ENCODE results near the gene ADIRF. TPM values are rescaled to one million over a fixed set of nuclear protein-coding genes. Genes with fewer than 3 reads are reported as not detected.
A peak's percentile ranks its signal among the peaks of the same experiment; 100 is the strongest.
"Not testable (repeated sequence)": the region's sequence is repeated elsewhere in the genome, so short reads cannot be mapped to it uniquely, and the experiment has no call there.

ADIRF gene
- total RNA-seq (ENCODE audit: insufficient read depth, low replicate concordance) = 21.9 TPM

DNA sequence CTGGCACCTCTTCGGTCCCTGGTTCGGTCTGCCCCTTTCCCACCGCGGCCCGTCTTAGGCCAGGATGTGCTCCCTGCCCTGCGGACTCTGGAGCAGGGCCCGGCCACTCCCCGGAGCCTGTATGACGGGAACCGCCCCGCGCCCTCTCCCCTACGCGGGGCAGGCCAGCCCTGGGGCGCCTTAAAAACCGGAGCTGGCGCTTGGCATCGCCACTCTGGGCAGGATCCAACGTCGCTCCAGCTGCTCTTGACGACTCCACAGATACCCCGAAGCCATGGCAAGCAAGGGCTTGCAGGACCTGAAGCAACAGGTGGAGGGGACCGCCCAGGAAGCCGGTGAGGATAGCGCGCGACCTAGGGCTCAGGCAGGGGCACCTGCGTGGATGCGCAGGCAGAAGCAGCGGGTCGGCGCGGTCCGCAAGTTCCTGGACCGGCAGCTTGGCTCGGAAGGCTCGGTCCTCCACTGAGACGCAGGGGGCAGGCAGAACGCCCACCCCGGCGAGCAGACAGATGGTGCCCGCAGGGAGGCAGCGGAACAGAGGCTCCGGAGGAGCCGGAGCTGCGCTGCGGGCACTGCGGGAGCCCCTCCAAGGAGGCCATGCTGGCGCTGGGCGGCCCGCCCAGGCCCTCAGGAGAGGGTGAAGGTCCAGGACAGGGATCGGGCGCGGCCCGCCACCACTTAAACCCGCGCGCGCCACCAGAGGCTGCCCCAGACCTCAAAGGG is at the start of gene ADIRF:
Gene ADIRF, plus strand, starts transcription at position 212 of the 723 bp plus-strand sequence. Its CDS starts 63 bp downstream, at position 275.
- peak; percentile 55 for DNase-seq (ENCODE audit: low spot score)

- DNase-seq (ENCODE audit: low spot score) = no peak
Measured at GRCh38 chr10:86922553-86922961, 45.7 kb upstream of the ADIRF start.

- peak; percentile 77 for DNase-seq (ENCODE audit: low spot score)
Measured at GRCh38 chr10:86929468-86930380, 38.6 kb upstream of the ADIRF start.

- DNase-seq (ENCODE audit: low spot score) = no peak
Measured at GRCh38 chr10:86931872-86932271, 36.4 kb upstream of the ADIRF start.

DNA sequence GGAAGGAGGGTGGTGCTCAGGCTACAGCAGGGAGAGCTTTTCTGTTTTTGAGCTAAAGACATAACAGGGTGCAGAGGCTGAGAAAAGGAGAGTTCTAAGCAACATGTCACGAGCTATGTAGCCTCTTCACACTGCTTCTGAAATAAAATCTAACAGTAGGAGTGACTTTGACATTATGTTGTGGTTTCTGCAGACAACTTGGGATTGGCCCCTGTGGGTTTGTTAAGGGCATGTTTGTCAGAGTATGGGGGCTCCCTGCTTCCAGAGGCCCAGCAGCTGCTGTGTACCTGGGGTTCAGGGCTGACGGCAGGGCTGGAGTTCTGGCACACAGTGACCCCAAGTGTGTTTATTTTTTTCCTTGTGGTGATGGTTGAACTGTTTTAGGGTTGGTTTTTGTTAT is 35.6 kb upstream of the ADIRF start:
- no peak for DNase-seq (ENCODE audit: low spot score)

DNA sequence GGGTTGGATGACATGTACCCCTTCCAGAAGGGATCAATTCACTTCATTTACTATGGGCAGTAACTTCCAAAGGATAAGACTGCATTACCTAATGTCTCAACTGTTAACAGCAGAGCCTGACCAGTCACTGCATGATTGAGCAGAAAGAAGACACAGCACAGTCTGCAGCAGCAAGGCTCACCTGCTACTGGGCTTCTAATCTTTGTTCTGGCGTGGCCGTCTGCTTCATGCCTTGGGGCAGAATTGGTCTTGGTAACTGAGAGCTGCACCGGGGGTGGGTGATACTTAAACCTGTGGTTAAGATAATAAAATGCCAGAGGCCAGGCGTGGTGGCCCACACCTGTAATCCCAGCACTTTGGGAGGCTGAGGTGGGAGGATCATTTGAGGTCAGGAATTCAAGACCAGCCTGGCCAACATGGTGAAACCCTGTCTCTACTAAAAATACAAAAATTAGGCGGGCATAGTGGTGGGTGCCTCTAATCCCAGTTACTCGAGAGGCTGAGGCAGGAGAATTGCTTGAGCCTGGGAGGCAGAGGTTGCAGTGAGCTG is 34.0 kb upstream of the ADIRF start:
- DNase-seq (ENCODE audit: low spot score) = not testable (repeated sequence)

DNA sequence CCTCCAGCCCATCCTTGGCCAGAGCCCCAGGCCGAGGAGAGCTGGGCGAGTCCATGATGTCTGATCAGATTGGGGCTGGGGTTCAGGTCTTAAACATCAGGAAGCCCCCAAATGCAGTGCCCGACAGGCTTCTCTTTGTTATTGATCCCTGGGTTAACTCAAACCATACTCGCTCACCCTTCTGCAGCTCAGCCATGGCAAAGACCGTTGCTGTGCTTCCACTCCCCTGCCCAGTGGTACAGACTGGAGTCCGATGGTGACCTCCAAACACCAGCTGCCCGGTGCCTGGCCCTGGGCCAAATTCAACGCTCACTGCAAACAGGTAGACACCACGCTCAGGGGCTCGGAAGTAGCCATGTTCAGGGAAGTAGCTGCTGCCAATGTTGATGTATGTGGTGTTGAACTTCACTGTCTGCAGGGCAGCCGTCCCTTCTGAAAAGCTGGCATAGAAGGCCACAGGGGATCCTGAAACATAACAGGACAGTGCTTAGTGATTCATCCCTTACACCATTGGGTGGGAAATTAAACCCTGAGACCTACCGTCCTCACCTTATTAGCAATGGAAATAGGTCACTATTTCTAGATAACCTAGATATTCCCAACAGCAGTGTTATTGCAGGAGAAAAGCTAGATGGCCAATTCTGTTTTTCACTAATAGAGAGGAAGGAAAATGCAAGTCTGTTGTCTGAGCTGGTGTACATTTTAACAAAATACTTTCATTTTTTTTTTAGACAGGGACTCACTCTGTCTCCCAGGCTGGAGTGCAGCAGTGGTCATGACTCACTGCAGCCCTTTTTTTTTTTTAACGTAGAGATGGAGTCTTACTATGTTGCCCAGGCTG is 31.4 kb upstream of the ADIRF start:
- DNase-seq (ENCODE audit: low spot score) = no peak

DNA sequence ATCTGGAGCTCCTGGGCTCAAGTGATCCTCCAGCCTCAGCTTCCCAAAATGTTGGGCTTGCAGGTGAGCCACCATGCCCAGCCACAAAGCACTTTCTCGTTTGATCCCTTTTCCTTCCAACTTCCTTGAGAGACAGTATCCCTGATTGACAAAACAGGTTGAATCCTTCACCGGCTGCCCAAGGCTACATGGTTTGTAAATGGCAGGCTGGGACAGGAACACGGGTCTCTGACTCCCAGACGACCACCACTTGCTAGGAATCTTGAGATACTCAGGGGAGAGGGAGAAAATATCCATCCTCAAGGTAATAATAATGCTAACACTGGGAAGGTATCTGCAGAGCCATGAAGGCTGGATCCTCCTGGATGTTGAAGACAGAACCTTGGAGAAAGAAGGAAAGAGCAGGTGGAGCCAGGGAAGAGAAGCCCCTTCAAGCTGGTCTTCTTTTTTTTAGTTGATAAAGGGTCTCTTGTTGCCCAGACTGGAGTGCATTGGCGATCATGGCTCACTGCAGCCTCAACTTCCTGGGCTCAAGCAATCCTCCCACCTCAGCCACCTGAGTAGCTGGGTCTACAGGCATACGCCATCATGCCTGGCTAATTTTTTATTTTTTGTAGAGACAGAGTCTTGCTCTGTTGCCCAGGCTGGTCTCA is 30.7 kb upstream of the ADIRF start:
- DNase-seq (ENCODE audit: low spot score) = no peak

GRCh38 chr10:86938260-86938659 is 30.0 kb upstream of the ADIRF start:
- no peak for DNase-seq (ENCODE audit: low spot score)

DNA sequence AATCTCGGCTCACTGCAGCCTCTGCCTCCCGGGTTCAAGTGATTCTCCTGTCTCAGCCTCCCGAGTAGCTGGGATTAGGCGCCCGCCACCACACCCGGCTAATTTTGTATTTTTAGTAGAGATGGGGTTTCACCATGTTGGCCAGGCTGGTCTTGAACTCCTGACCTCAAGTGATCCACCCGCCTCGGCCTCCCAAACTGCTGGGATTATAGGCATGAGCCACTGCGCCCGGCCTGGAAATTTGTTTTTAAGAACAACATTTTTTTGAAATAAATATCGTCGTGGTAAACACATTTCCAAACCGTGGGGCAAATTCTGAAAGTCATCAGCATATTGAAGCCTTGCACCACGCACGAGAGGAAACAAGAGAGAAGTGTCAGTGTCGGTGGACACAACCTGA is 28.2 kb upstream of the ADIRF start:
- DNase-seq (ENCODE audit: low spot score) = not testable (repeated sequence)

- no peak for DNase-seq (ENCODE audit: low spot score)
Measured at GRCh38 chr10:86940677-86941076, 27.6 kb upstream of the ADIRF start.

GRCh38 chr10:86941426-86941825 is 26.9 kb upstream of the ADIRF start:
- DNase-seq (ENCODE audit: low spot score) = no peak

DNA sequence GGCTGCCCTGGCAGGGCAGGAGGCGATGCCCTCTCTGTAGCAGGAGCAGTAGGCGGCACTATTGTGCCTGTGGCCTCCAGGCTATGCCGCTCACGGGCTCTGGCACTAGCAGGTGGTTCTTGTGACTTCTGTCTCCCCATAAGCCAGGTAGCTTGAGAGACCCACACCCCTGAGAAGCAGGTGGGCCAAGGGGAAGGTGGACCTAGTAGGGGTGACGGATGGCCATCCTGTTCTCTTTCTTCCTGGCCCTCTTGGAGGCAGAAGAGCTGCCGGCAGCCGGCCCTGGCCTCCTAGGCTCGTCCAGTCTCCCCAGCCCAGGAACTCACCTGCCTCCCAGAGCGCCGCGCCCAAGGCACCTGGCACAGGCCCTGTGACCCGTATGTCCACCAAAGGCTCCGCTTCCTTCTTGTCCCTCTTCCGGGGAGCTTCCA is 26.3 kb upstream of the ADIRF start:
- DNase-seq (ENCODE audit: low spot score) = no peak

DNA sequence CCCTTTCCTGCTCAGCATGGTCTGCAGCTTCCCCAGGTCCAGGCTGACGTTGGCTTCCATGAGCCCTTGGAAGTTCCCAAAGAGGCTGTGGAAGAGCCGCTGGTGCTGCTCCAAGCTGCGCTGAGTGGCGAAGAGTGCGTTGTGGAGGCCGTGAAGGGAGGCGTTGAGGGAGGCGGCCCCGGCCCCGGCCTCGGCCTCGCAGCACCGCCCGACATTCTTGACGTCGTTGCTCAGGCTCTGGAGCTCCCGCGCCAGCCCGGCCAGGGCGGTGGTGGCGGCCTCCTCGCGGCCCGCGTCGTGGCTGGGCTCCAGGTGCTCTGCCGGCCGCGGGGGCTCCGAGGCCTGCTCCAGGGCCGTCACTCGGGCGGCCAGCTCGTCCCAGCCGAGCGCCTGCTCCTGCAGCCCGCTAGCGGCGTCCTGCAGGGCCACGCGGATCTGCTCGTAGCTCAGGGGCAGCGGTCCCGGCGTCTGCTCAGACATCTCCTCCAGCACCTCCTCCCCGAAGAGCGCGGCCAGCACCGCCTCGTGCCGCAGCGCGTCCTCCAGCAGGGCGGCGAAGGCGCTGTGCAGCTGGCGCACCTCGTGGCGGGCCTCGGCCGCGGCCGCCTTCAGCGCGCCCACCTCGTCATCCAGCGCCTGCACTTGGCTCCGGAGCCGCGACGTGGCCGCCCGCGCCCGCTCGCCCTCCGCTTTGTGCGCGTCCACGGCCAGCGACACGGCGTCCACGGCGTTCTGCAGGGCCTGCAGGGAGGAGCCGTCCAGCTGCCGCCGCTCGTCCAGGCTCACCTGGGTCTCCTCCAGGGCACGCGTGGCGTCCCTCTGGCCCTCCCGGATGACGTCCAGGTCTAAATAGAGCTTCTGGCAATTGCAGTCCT is 25.6 kb upstream of the ADIRF start:
- DNase-seq (ENCODE audit: low spot score) = no peak

- DNase-seq (ENCODE audit: low spot score) = no peak
Measured at GRCh38 chr10:86943316-86944030, 24.8 kb upstream of the ADIRF start.

- no peak for DNase-seq (ENCODE audit: low spot score)
Measured at GRCh38 chr10:86944031-86944419, 24.3 kb upstream of the ADIRF start.

DNA sequence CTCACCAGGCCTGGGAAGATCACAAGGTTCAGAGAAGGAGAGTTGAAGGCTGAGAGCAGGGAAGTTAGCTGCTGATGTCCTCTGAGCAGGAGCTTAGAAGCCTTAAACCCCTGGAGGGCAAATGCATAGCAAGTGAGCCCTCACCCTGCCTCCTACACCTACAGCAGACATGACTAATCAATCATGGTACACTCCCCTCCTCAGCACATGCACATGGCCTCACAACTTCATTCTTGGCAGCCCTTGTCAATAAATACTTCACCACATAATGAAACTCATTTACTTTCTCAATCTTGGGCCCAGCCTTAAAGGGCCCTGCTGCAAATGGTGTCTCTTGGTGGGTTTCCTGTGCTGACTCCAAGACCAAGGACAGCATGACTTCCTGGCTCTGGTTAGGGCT is 23.8 kb upstream of the ADIRF start:
- no peak for DNase-seq (ENCODE audit: low spot score)

DNA sequence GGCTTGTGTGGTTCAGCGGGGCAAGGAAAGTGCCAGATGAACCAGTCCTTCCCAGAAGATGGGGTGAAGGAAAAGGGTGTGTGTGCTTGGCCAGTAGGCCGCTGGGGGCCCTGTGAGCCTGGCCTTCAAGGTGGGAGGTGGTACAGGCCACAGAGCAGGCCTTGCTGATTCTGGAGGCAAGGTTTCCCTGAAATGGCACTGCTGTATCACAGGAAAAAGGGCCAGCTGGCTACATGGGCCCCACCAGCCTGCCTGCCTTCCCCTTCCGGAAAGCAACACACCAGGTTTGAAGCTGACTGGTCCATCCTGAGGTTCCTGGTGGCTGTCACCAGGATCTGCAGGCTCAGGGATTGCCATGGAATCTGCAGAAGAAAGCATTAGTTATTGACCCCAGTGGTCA is 23.4 kb upstream of the ADIRF start:
- DNase-seq (ENCODE audit: low spot score) = no peak

Measured in umbilical cord (tissue), 2 donors.